GM23248 (cell line): ENCODE results near the gene SLC25A22.

ENCODE experiments used
- EZH2 ChIP-seq: fragments of 200-600 bp; sonication (generic); IDR thresholded peaks from 2 replicates; pipeline ENCODE4 v1.6.1; 2018; ENCODE audit warnings: antibody characterized with exemption, mild to moderate bottlenecking; ENCODE audit not compliant: insufficient read depth, poor library complexity, severe bottlenecking
- EZH2phosphoT487 ChIP-seq: fragments of 200-600 bp; sonication (generic); IDR thresholded peaks from 2 replicates; pipeline ENCODE4 v1.6.1; 2018; ENCODE audit warnings: antibody characterized with exemption, moderate library complexity, mild to moderate bottlenecking, low read depth; ENCODE audit not compliant: insufficient read depth

DNA sequence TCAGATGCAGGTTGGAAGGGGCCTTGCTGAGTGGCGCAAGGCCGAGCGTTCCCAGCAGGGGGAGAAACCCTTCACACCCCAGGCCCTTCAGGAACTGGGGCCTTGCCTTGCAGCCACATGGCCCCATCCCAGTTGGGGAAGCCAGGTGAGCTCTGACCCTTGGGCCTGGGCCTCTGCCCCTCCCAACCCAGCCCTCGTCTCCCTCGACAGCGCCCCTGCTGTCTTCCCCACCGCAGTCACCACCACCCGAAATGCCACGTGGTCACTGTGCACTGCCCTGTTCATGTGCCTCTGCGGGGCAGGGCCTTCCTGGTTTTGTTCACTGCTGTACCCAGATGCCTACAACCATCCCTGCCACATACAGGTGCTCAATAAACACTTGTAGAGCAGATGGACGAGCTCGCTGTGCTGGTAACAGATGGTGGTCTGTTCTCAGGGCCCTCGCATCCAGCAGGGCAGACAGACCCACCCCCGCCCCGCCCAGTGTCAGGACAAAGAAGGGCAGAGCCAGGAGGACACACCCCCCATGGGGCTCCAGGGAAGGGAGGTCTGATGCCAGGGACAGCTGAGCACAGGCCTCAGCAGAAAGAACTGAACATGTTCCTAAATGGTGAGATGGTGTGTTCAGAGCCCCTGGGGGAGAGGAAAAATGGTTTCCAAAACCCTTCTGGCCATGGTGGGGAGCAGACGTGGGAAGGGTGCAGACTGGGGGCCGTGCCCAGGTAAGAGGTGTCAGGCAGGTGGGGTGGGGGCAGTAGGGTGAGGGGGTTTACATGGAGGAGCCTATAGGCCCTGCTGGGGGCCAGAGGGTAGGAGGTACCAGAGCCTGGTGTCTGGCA lies 40.6 kb upstream of the SLC25A22 start:
- no peak for TF ChIP-seq EZH2phosphoT487
- no peak for TF ChIP-seq EZH2
